Nephron progenitor cell (in vitro differentiated cells): ENCODE data around the gene TRAK2.

Experiments used
- DNase-seq: peaks from one replicate; pipeline ENCODE4 v3.0.0; 2021
- H3K27ac Mint-ChIP-seq: 2 replicates; pipeline ENCODE4 v1.8.0; 2021; ENCODE audit warnings: mild to moderate bottlenecking, moderate library complexity, mixed read lengths
- H3K27me3 Mint-ChIP-seq: 2 replicates; pipeline ENCODE4 v1.8.0; 2021; ENCODE audit warnings: mild to moderate bottlenecking, low read depth, mixed read lengths; ENCODE audit not compliant: poor library complexity
- H3K36me3 Mint-ChIP-seq: 2 replicates; pipeline ENCODE4 v1.8.0; 2021; ENCODE audit warnings: low read depth, mixed read lengths
- H3K4me1 Mint-ChIP-seq: 2 replicates; pipeline ENCODE4 v1.8.0; 2021; ENCODE audit warnings: mixed read lengths
- H3K4me3 Mint-ChIP-seq: 2 replicates; pipeline ENCODE4 v1.8.0; 2021; ENCODE audit warnings: mild to moderate bottlenecking, moderate library complexity, mixed read lengths
- H3K9me3 Mint-ChIP-seq: 2 replicates; pipeline ENCODE4 v1.8.0; 2021; ENCODE audit warnings: mild to moderate bottlenecking, moderate library complexity, mixed read lengths
- TF ChIP-seq, protein P1 (sequence below): fragments of 200-600 bp; sonication (generic); IDR thresholded peaks from 2 replicates; pipeline ENCODE4 v1.5.0; 2021; ENCODE audit warnings: antibody characterized with exemption

TRAK2 gene

DNA sequence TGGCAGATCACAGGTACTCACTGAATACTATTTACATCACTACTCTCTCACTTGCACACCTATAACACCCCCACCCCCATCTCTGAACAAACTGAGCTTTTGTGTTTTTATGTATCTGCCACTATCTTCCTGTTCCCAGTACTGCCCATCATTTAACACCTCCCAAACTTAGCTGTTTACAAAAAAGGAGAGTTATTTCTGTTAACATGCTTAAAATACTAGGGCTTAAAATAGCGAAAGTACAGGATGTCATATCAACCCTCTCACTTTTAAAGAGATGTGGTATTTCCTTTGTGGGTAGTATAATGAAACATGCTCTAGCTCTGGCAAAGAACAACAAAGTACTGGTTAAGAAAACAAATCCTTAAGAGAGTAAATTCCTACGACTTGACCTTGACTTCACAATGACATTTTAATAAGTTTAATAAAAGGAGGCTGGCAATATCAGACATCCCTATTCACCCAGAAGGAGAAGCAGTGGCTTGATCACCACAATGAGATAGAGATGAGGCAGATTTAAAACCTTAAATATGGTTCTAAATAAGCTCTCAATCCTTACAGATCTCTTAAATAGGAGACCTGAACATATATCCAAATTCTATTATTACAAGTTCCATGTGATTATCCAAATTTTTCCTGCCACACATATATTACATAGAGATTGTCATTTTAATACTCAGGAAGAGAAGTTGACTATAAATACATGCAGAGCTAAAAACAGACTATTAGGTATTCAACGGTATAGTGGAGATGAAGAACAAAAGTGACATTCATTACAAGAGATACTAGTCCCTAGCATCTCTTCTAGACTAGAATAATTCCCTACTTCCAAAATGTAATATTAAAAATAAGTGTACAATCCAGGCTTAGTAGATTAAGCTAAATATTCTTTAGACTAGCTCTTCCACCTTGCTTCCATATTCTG lies 36.9 kb downstream of the TRAK2 start:
- no peaks in the 10 kb centered on the region for H3K4me1 Mint-ChIP-seq
- DNase-seq, result no peak
- no peak overlapping the region for H3K4me3 Mint-ChIP-seq
- H3K36me3 Mint-ChIP-seq, result peaks cover 7% of the 10 kb centered on the region
- H3K9me3 Mint-ChIP-seq, result no peaks in the 10 kb centered on the region
- TF ChIP-seq, protein P1, sequence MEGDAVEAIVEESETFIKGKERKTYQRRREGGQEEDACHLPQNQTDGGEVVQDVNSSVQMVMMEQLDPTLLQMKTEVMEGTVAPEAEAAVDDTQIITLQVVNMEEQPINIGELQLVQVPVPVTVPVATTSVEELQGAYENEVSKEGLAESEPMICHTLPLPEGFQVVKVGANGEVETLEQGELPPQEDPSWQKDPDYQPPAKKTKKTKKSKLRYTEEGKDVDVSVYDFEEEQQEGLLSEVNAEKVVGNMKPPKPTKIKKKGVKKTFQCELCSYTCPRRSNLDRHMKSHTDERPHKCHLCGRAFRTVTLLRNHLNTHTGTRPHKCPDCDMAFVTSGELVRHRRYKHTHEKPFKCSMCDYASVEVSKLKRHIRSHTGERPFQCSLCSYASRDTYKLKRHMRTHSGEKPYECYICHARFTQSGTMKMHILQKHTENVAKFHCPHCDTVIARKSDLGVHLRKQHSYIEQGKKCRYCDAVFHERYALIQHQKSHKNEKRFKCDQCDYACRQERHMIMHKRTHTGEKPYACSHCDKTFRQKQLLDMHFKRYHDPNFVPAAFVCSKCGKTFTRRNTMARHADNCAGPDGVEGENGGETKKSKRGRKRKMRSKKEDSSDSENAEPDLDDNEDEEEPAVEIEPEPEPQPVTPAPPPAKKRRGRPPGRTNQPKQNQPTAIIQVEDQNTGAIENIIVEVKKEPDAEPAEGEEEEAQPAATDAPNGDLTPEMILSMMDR, result no peak
- no peaks in the 10 kb centered on the region for H3K27me3 Mint-ChIP-seq
- no peak overlapping the region for H3K27ac Mint-ChIP-seq

DNA sequence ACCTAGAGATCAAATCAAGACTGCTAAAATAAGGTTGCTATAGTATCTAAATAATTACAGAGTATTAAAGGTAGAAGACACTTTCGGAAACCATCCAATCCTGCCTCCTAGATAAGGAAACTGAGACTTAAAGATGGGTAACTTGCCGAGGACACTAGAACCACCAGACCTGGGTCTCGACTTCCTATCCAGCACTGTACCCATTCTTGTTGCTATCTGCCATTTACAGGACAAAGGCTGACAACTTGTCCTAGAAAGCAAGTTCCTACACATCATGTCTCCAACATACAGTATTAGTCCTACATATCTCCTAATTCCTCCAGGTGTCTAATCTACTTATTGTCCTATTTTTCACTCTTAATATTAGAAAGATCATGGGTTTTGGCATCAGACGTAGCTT lies 37.7 kb downstream of the TRAK2 start:
- DNase-seq, result no peak
- H3K4me1 Mint-ChIP-seq, result no peaks in the 10 kb centered on the region
- TF ChIP-seq, protein P1, result no peak
- H3K9me3 Mint-ChIP-seq, result no peaks in the 10 kb centered on the region
- no peaks in the 10 kb centered on the region for H3K27me3 Mint-ChIP-seq
- peaks cover 7% of the 10 kb centered on the region for H3K36me3 Mint-ChIP-seq
- H3K27ac Mint-ChIP-seq, result no peak overlapping the region
- no peak overlapping the region for H3K4me3 Mint-ChIP-seq

DNA sequence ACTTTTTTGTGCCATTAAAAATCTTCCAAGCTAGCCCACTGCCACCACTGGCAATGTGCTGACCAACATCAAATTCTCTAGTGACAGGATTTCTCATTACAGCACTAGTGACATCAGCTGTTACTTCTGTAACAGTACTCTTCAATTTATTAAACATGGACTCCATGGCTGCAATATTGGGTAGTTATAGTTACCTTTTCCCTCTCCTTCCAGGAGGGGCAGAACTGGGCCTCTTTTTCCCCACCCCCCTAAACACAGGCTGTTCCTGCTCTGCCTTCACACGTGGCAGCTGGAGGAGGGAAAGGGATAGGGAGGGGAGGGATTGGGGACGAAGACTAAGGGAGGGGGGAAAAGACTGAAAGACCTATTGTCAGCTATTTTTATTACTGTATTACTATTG lies 38.1 kb downstream of the TRAK2 start:
- Mint-ChIP-seq H3K4me3 (no peak overlapping the region), H3K27me3 (no peaks in the 10 kb centered on the region), H3K4me1 (no peaks in the 10 kb centered on the region), H3K36me3 (peaks cover 7% of the 10 kb centered on the region), H3K27ac (no peak overlapping the region), H3K9me3 (no peaks in the 10 kb centered on the region)
- TF ChIP-seq, protein P1, result no peak
- no peak for DNase-seq

DNA sequence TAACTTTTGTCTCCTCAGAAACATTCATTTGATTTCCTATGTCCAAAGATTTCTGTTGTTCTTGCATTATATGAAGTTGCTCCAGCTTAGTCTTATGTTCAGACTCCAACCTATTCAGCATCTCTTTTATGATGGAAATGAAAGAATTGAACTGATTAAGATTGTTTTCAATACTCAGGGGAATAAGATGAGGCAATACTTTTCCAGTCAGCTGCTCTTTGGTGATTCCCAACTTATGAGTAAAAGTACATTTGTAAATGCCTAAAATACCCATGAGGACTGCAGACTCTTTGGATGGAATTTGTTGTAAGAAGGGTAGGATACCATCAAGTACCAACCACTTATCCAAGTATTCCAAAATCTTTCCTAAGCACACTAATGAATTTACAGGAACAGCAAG lies 39.8 kb downstream of the TRAK2 start:
- no peaks in the 10 kb centered on the region for H3K4me1 Mint-ChIP-seq
- TF ChIP-seq, protein P1, result no peak
- H3K4me3 Mint-ChIP-seq, result no peak overlapping the region
- H3K36me3 Mint-ChIP-seq, result peaks cover 7% of the 10 kb centered on the region
- no peak overlapping the region for H3K27ac Mint-ChIP-seq
- H3K27me3 Mint-ChIP-seq, result no peaks in the 10 kb centered on the region
- DNase-seq, result no peak
- H3K9me3 Mint-ChIP-seq, result no peaks in the 10 kb centered on the region

DNA sequence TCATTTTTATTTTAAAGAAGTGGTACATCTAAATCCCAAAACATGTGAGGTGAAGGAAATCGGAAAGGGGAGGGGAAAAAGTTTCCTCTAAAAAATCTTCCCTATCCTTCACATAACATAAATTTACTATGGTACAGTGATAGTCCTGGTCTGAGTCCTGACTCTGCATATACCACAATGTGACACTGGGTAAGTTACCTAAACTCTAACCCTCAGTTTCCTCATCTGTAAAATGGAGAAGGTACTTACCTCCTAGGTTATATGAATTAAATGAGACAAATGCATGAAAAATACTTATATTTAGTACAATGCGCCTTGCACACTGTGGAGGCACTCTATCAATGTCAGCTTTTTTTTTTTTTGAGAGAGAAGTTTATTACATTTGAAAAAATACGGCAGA lies 42.3 kb downstream of the TRAK2 start:
- no peak for DNase-seq
- Mint-ChIP-seq H3K27ac (no peak overlapping the region), H3K4me1 (no peaks in the 10 kb centered on the region), H3K36me3 (peaks cover 7% of the 10 kb centered on the region), H3K9me3 (no peaks in the 10 kb centered on the region), H3K27me3 (no peaks in the 10 kb centered on the region), H3K4me3 (no peak overlapping the region)
- TF ChIP-seq, protein P1, result no peak

DNA sequence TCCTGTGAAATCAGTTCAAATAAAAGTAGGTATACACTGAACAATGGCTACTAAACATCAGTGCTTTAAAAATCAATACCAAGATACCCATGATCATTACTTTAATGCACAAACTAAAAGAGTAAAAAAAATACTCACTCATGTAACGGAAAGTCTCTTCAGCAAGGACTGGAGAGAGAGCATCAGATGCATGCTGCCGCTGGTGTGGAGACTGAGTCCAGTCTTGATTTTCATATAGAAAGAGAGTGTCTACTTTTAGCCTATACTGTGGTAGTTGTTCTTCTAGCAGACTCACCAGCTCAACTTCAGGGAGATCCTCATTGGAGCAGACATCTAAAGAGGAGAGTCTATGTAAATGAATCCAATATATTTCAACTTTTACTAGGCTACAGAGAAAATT lies 44.0 kb downstream of the TRAK2 start:
- Mint-ChIP-seq H3K4me3 (no peak overlapping the region), H3K9me3 (no peaks in the 10 kb centered on the region), H3K27me3 (no peaks in the 10 kb centered on the region), H3K36me3 (peaks cover 7% of the 10 kb centered on the region), H3K4me1 (no peaks in the 10 kb centered on the region), H3K27ac (no peak overlapping the region)
- TF ChIP-seq, protein P1, result no peak
- no peak for DNase-seq
